Measurements from ENCODE around the gene KIF1C.

Gene KIF1C

DNA sequence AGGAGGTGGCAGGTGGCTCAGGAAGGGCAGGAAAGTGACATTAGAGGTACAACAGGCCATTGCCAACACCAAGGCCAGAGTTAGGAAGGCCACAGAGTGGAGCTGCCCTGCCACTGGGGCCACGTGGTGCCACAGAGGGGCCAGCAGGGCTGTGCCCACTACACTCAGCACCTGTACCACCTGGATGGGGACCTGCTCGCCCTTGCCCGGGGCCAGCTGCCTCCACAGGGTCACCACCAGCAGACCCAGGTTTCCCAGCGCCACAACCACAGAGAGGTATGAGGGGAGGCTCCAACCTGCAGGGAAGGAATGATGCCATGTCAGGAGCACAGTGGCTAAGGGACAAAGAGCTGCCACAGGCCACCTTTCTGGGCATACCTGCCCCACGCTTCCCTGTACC, 36.3 kb downstream of the KIF1C start (continued):
- TF ChIP-seq ZNF830 (tag by site-specific recombination; IDR thresholded peaks at IDR 0.05; ENCODE audit: low read depth) (no peak), ZNF214 (tag by site-specific recombination; IDR thresholded peaks at IDR 0.05; ENCODE audit: borderline replicate concordance) (no peak), ZNF174 (tag by site-specific recombination; IDR thresholded peaks at IDR 0.05) (no peak), SALL2 (tag by site-specific recombination; IDR thresholded peaks at IDR 0.05; ENCODE audit: borderline replicate concordance) (no peak), SCRT1 (tag by site-specific recombination; IDR thresholded peaks at IDR 0.05; ENCODE audit: borderline replicate concordance) (no peak), YY1 (tag by site-specific recombination; IDR thresholded peaks at IDR 0.05) (no peak), ZNF433 (tag by site-specific recombination; IDR thresholded peaks at IDR 0.05; ENCODE audit: low read depth) (no peak), ZNF114 (tag by site-specific recombination; IDR thresholded peaks at IDR 0.05) (no peak), ZNF785 (tag by site-specific recombination; IDR thresholded peaks at IDR 0.05) (no peak), ZNF645 (tag by site-specific recombination; IDR thresholded peaks at IDR 0.05) (no peak), ZNF501 (tag by site-specific recombination; IDR thresholded peaks at IDR 0.05) (no peak)
- TF ChIP-seq, protein P1, sequence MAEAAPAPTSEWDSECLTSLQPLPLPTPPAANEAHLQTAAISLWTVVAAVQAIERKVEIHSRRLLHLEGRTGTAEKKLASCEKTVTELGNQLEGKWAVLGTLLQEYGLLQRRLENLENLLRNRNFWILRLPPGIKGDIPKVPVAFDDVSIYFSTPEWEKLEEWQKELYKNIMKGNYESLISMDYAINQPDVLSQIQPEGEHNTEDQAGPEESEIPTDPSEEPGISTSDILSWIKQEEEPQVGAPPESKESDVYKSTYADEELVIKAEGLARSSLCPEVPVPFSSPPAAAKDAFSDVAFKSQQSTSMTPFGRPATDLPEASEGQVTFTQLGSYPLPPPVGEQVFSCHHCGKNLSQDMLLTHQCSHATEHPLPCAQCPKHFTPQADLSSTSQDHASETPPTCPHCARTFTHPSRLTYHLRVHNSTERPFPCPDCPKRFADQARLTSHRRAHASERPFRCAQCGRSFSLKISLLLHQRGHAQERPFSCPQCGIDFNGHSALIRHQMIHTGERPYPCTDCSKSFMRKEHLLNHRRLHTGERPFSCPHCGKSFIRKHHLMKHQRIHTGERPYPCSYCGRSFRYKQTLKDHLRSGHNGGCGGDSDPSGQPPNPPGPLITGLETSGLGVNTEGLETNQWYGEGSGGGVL (tag by site-specific recombination; IDR thresholded peaks at IDR 0.05) = no peak

GRCh38 chr17:5034651-5035050, 36.9 kb downstream of the KIF1C start:
- CTCF ChIA-PET = interaction anchor here (0.6 to 1.3 kb wide), 3 partner anchors 10 to 295 kb away, joined by 3 to 5 read pairs (median 3); partner anchors contain the start of genes CXCL16 and ZMYND15
- no peaks in the 10 kb centered on the region for H3K9me3 ChIP-seq (ENCODE audit: control insufficient read depth, insufficient read depth, low read depth, low read length)
- H3K4me1 ChIP-seq (ENCODE audit: control insufficient read depth, insufficient read depth, low read length) = 0 out of 2 replicates have a peak, but pooled peaks cover 2% of the 10 kb centered on the region
- POLR2A ChIA-PET = interaction anchor here (0.9 kb wide), 1 partner anchor 11 kb away, joined by 4 read pairs; no protein-coding TSS in a partner anchor
- no peak for TF ChIP-seq ZNF350 (tag by site-specific recombination; IDR thresholded peaks at IDR 0.05)
- no peak for TF ChIP-seq ZNF391 (tag by site-specific recombination; IDR thresholded peaks at IDR 0.05; ENCODE audit: borderline replicate concordance, low read depth)
- TF ChIP-seq ZFP41 (tag by site-specific recombination; IDR thresholded peaks at IDR 0.05; ENCODE audit: borderline replicate concordance) = no peak
- TF ChIP-seq, protein P2, sequence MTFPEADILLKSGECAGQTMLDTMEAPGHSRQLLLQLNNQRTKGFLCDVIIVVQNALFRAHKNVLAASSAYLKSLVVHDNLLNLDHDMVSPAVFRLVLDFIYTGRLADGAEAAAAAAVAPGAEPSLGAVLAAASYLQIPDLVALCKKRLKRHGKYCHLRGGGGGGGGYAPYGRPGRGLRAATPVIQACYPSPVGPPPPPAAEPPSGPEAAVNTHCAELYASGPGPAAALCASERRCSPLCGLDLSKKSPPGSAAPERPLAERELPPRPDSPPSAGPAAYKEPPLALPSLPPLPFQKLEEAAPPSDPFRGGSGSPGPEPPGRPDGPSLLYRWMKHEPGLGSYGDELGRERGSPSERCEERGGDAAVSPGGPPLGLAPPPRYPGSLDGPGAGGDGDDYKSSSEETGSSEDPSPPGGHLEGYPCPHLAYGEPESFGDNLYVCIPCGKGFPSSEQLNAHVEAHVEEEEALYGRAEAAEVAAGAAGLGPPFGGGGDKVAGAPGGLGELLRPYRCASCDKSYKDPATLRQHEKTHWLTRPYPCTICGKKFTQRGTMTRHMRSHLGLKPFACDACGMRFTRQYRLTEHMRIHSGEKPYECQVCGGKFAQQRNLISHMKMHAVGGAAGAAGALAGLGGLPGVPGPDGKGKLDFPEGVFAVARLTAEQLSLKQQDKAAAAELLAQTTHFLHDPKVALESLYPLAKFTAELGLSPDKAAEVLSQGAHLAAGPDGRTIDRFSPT (tag by site-specific recombination; IDR thresholded peaks at IDR 0.05) = no peak
- no peak for TF ChIP-seq ZNF768 (tag by site-specific recombination; IDR thresholded peaks at IDR 0.05)
- TF ChIP-seq ZNF324 (tag by site-specific recombination; IDR thresholded peaks at IDR 0.05) = no peak
- no peak for TF ChIP-seq ZNF211 (tag by site-specific recombination; IDR thresholded peaks at IDR 0.05; ENCODE audit: low read depth)
- TF ChIP-seq KLF16 (tag by site-specific recombination; IDR thresholded peaks at IDR 0.05) = no peak
- TF ChIP-seq, protein P3, sequence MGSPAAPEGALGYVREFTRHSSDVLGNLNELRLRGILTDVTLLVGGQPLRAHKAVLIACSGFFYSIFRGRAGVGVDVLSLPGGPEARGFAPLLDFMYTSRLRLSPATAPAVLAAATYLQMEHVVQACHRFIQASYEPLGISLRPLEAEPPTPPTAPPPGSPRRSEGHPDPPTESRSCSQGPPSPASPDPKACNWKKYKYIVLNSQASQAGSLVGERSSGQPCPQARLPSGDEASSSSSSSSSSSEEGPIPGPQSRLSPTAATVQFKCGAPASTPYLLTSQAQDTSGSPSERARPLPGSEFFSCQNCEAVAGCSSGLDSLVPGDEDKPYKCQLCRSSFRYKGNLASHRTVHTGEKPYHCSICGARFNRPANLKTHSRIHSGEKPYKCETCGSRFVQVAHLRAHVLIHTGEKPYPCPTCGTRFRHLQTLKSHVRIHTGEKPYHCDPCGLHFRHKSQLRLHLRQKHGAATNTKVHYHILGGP (tag by site-specific recombination; IDR thresholded peaks at IDR 0.05) = no peak
- TF ChIP-seq ZNF302 (tag by site-specific recombination; IDR thresholded peaks at IDR 0.05; ENCODE audit: low read depth) = no peak
- no peak for TF ChIP-seq ZNF529 (tag by site-specific recombination; IDR thresholded peaks at IDR 0.05; ENCODE audit: insufficient replicate concordance)
- TF ChIP-seq ZFP37 (tag by site-specific recombination; IDR thresholded peaks at IDR 0.05) = no peak
- no peak for TF ChIP-seq ZNF670 (tag by site-specific recombination; IDR thresholded peaks at IDR 0.05; ENCODE audit: low read depth)
- no peak for TF ChIP-seq ZBTB8A (tag by site-specific recombination; IDR thresholded peaks at IDR 0.05)
- no peak for TF ChIP-seq ZNF623 (tag by site-specific recombination; IDR thresholded peaks at IDR 0.05)
- H3K27ac ChIP-seq (ENCODE audit: extremely low read depth, low read depth, low read length) = no peak overlapping the region
- no peaks in the 10 kb centered on the region for H3K36me3 ChIP-seq (ENCODE audit: control insufficient read depth in 2 of 2, insufficient read depth in 1 of 2, low read length in 2 of 2)
- no peak overlapping the region for H3K4me3 ChIP-seq (ENCODE audit: low read depth, low read length)
